ENCODE data around the gene GRWD1. TPM values are rescaled to one million over a fixed set of nuclear protein-coding genes. Genes with fewer than 3 reads are reported as not detected.

The GRWD1 gene
- total and polyA plus RNA-seq, 2 of the 8 experiments (the other 6 are each of a cell fraction or from before 2014, with no cell fraction given): 36.9 to 61.9 TPM

- no peak overlapping the region for H3K4me2 ChIP-seq (ENCODE audit: insufficient read depth in 1 of 2, low read depth in 2 of 2, low read length in 2 of 2)
- H3K23ac ChIP-seq (ENCODE audit: insufficient read length): no peak overlapping the region
- no peak overlapping the region for H2BK20ac ChIP-seq (ENCODE audit: low read length)
- no peak overlapping the region for H3K14ac ChIP-seq (ENCODE audit: insufficient read length)
- no peak overlapping the region for H3K18ac ChIP-seq (ENCODE audit: extremely low read depth, low read length)
- H3K27me3 ChIP-seq (replicated peaks in 1 of 4; ENCODE audit: control insufficient read depth in 3 of 4, extremely low read depth in 1 of 4, insufficient read depth in 3 of 4, low read length in 3 of 4): no peaks in the 10 kb centered on the region
- H2BK5ac ChIP-seq (ENCODE audit: low read depth, low read length): no peak overlapping the region
- H3K36me3 ChIP-seq (ENCODE audit: control insufficient read depth in 2 of 4, insufficient read depth in 4 of 4, low read length in 3 of 4): peaks cover 11 to 18% (median 13%) of the 10 kb centered on the region in 4 experiments
- H3K9ac ChIP-seq (replicated peaks in 1 of 4; ENCODE audit: extremely low read depth in 1 of 4, low read depth in 3 of 4, low read length in 3 of 4): no peak overlapping the region
- no peak overlapping the region for H4K91ac ChIP-seq (replicated peaks; ENCODE audit: insufficient read length, low read length)
- H3K79me1 ChIP-seq (ENCODE audit: low read depth, low read length): 0 out of 2 replicates have a peak, but pooled peaks cover 4% of the 10 kb centered on the region
- CTCF ChIA-PET (ENCODE audit: partially characterized antibody): interaction anchor here (0.6 to 2.4 kb wide), 3 partner anchors 22 to 76 kb away, joined by 3 to 5 read pairs (median 5); partner anchors contain the start of gene KDELR1
- no peak overlapping the region for H3K56ac ChIP-seq (replicated peaks; ENCODE audit: insufficient read length, low read depth, low read length)
- no peak overlapping the region for H2AK5ac ChIP-seq (ENCODE audit: low read depth, low read length)
- 87% methylated on average over 16 of the region's 16 CpGs; no CpG with 5 or more reads in 1 of the 2 experiments for WGBS, 2 experiments (ENCODE audit: extremely low coverage in 1 of 2, insufficient coverage in 1 of 2, insufficient read length in 1 of 2, insufficient replicate concordance in 2 of 2, low coverage in 1 of 2, low lambda C conversion rate in 2 of 2, missing lambda C conversion rate in 1 of 2)
- H3K4ac ChIP-seq (replicated peaks; ENCODE audit: insufficient read length, low read depth, low read length): no peak overlapping the region
- H4K20me1 ChIP-seq (replicated peaks in 1 of 2; ENCODE audit: control insufficient read depth in 1 of 2, insufficient read depth in 2 of 2, low read length in 2 of 2): peaks cover 3 to 10% of the 10 kb centered on the region in 2 experiments
- no peak overlapping the region for H4K5ac ChIP-seq (ENCODE audit: insufficient read length, low read depth, low read length)
- H3K23me2 ChIP-seq (ENCODE audit: low read depth, low read length): no peaks in the 10 kb centered on the region; the same call in 1 of the 2 replicates
- 0 out of 2 replicates have a peak overlapping the region, but pooled peaks have one; percentile 46 for H2BK15ac ChIP-seq (ENCODE audit: low read length)
- H2BK12ac ChIP-seq (ENCODE audit: low read depth, low read length): no peak overlapping the region
- H2AFZ ChIP-seq (ENCODE audit: low read length): no peak overlapping the region
- H3K27ac ChIP-seq (ENCODE audit: low read depth, low read length): no peak overlapping the region
- POLR2A ChIA-PET (ENCODE audit: partially characterized antibody): interaction anchor here (0.6 to 2.8 kb wide), 8 partner anchors 8 to 78 kb away, joined by 3 to 8 read pairs (median 4); partner anchors contain the start of gene KCNJ14
- DNase-seq (ENCODE audit: low read depth in 1 of 2, low spot score in 2 of 2) (no peak), FAIRE-seq (no peak)
- no peak overlapping the region for H3K4me3 ChIP-seq (ENCODE audit: extremely low read depth in 1 of 4, insufficient read depth in 2 of 4, low read depth in 3 of 4, low read length in 4 of 4)
- H3K9me3 ChIP-seq (ENCODE audit: insufficient read depth in 2 of 2, low read depth in 1 of 2, low read length in 1 of 2): peaks cover 0 to 5% of the 10 kb centered on the region in 2 experiments; a peak in 1 of 4 replicates
- H3K4me1 ChIP-seq (replicated peaks in 1 of 4; ENCODE audit: control insufficient read depth in 3 of 4, insufficient read depth in 4 of 4, low read length in 3 of 4): peaks cover 0 to 9% (median 2%) of the 10 kb centered on the region in 4 experiments; a peak in 3 of 7 replicates
- peak overlapping the region; percentile 22; the same call in 1 of the 2 replicates for H4K8ac ChIP-seq (ENCODE audit: extremely low read depth, insufficient read depth, low read length)
- H2BK120ac ChIP-seq (replicated peaks; ENCODE audit: low read depth, low read length): no peak overlapping the region
- H3K79me2 ChIP-seq (ENCODE audit: control insufficient read depth in 1 of 2, insufficient read depth in 2 of 2, low read length in 2 of 2): peaks cover 0 to 12% of the 10 kb centered on the region in 2 experiments; a peak in 1 of 4 replicates
- no peak for TF ChIP-seq KDM4A (IDR thresholded peaks at IDR 0.05; ENCODE audit: low read depth, low read length, severe bottlenecking)
- peak in 1 of 3 experiments; percentile 6; a peak in 1 of 4 replicates for TF ChIP-seq CTCF (IDR thresholded peaks at IDR 0.05; ENCODE audit: control extremely low read depth in 1 of 3, insufficient read depth in 1 of 3, low read depth in 1 of 3, low read length in 3 of 3)
- no peak for TF ChIP-seq GABPA (IDR thresholded peaks at IDR 0.05; ENCODE audit: borderline replicate concordance, insufficient read depth, low read length)
- no peak for TF ChIP-seq CREB1 (IDR thresholded peaks at IDR 0.05)
Measured at GRCh38 chr19:48466561-48467325, 21.0 kb downstream of the GRWD1 start.
